CD4-positive, alpha-beta T cell treated with Interleukin-15 for 4 hours (primary cell): Measurements from ENCODE around the gene KRT23.
"Not testable (repeated sequence)": the region's sequence is repeated elsewhere in the genome, so short reads cannot be mapped to it uniquely, and the experiment has no call there.

ENCODE experiments used
- DNase-seq: peaks from one replicate; pipeline ENCODE4 v3.0.0-alpha.2; 2020; ENCODE audit warnings: low spot score

Gene KRT23

DNA sequence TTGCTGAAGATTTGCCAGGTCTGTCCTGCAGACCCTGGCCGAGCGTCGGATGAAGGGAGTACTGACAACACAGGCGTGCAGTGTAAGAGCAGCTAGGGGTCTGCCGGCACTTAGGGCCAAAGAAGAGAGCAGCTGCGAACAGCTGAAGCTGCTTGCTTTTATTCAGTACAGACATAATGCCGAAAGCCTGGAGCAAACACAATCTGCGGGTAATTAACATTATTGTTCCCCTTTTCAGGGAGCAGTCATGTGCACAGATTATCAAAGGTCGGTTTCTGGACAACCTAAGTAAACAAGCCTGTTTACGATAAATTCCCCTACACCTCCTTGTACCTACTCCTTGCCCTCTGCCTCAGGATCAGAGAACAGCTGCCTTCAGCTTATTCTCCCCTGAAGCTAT lies 12.0 kb upstream of the KRT23 start:
- no peak for DNase-seq

DNA sequence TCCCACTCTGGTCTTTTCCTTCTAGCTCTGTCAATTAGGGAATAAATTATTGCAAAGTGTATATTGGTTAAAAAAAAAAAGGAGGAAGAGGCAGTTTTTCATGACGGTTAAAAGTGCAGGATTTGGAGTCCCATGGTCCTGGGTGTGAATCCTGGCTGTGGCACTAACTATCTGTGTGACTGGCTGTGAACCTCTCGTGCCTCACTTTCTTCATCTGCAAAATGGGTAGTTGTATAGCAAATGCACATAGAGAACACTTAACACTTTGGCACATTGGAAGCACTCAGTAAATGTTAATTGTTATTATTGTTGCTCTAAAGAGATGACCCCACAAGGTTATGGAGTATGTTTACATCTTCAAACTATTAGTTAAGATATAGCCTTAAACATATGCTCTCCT lies 10.5 kb upstream of the KRT23 start:
- no peak for DNase-seq

DNA sequence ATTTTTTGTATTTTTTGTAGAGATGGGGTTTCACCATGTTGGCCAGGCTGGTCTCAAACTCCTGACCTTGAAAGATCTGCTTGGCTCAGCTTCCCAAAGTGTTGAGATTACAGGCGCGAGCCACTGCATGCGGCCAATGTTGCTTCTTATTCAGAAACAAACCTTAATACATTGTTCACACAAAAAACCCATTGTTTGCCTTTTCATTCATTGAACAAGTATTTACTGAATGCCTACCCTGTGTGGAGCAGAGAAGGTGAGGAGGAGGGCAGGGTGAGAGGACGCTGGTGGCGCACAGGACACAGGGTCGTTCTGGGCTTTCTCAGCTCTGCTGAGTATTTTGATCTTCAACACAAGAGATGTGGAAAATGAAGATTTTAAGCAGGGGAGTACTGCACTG lies 8.0 kb upstream of the KRT23 start:
- DNase-seq, result no peak

DNA sequence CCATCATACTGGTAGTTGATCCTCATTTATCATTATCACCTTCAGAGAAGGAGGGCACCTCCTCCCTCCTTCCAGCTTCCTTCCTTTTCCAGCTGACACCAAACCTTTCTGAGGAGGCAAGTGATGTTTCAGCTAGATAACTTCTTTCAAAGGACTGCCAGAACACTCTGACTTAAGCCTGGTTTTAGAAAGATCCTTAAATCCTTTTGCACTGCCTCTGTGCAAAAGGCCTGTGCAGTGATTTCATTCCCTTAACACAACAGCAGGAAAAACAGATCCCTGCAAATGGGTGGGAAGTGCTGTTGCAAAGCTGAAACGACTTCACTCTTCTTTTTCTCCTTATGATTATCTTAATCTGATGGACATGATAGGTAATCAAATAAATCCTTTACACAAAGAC lies 7.1 kb upstream of the KRT23 start:
- DNase-seq, result no peak

DNA sequence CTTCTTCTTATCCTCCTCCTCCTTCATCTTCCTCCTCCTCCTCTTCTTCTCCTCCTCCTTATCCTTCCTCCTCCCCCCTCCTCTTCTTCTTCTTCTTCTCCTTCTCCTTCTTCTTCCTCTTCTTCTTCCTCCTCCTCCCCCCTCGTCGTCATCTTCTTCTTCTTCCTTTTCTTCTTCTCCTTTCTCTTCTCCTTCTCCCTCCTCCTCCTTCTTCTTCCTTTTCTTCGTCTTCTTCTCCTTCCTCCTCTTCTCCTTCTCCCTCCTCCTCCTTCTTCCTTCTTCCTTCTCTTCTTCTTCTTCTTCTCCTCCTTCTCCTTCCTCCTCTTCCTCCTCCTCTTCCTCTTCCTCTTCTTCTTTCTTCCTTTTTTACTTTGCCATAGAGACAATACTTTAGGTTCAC lies 5.1 kb upstream of the KRT23 start:
- DNase-seq, result no peak

DNA sequence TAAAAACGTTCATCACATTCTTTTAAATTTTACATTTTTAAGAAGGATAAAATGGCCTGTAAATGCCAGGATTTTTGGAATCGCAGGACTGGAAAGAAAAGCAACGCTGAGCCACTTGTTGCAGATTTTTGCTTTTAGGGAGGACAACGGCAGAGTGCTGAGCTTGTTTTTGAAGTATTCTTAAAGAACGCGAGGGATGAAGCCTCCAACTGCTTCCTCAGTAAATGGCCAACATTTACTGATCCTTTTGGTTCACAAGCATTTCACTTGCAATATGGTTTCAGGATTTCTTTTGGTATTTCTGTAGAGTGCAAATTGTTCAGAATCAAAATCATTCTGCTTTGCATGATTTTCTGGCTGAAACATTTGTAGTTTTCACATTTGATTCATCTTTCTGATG lies 2.8 kb upstream of the KRT23 start:
- no peak for DNase-seq

DNA sequence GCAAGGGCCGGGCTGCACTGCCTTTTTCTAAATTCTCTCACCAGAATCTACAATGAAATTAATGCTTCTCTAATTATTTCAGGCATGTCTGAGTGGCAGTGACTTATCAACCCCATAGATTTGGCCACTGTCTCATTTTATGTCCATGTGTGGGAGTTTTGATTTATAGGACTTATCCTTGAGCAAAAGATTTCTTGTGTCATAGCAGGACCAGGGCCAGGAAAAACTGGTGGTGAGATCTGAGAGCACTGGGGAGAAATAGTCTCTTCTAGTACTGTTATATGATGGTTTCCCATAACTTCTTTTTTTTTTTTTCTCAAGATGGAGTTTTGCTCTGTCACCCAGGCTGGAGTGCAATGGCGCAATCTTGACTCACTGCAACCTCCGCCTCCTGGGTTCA lies 1.5 kb upstream of the KRT23 start:
- DNase-seq, result no peak

DNA sequence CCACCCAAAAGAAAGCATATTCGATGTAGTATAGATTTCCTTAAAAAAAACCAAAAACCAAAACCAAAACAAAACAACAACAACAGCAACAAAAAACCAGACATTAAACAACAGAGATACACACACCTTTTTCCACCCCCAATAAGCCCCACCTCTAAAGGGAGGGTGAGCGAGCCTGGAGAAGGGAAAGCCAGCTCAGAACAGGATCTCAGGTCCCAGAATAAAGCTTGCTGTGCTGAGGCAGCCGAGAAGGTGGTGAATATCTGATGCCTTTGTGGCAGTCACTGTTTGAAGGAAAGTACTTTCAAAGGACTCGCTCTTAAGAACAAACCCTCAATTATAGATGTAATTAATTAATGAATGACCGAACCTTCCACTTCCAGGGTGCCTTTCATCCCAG lies 470 bp downstream of the KRT23 start:
- DNase-seq, result no peak

DNA sequence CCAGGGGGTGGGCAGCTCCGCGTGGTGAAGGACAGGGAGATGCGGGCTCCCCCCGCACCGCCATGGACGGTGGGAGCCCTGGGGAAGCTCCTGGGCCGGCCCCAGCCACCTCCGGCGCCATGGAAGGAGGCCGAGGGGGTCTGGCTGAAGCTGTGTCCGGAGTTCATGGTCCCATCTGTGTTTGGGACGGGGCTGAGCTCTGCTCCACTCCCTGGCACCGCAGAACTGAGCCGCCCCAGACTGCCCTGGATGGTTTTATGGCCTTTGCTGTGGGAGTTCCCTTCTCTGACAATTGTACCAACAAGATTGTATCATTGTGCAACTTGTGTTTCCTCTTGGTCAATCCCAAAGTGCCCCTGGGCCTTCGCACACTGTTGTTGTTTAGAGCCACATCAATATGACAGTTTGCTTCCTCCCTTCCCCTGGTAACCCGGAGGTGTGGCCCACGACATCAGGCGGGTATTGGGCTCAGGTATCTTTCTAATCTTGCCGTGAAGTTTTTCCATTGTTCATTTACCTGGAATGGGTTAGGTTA lies 942 bp downstream of the KRT23 start:
- no peak for DNase-seq

DNA sequence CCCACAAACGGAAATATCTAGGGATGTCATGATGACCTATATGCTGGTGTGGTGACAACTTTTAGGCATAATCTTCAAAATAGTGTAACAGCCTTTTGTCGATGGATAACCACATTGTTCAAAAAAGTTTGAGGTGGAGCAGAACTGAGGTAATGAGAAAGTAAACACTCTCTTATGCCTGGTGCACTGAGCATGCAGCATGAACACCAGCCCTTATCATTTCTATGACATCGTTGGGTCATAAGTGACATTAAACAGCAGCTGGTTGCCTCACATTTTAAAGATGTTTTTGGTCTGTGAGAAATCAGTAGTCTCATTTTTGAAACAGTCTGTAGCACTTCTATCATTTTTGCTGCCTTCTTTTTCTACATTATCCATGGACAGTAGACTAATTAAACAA lies 1.8 kb downstream of the KRT23 start:
- DNase-seq, result no peak

DNA sequence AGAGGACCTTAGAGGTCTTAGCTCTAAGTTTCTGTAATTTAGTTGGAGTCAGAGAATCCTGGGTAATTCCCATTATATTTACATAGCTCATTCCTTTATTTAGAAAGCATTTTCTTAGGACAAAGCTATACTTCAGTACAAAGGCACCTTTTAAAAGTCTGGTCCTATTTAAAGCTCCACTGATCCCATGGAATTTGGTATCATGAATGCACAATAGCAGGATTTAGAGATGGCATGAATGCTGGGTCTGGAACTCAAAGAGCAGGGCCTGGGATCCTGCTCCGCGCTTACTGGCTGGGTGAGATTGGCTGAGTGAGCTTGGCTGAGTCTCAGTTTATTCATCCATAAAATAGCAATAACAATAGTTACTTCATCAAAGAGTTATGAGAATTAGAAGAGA lies 4.8 kb downstream of the KRT23 start:
- no peak for DNase-seq

DNA sequence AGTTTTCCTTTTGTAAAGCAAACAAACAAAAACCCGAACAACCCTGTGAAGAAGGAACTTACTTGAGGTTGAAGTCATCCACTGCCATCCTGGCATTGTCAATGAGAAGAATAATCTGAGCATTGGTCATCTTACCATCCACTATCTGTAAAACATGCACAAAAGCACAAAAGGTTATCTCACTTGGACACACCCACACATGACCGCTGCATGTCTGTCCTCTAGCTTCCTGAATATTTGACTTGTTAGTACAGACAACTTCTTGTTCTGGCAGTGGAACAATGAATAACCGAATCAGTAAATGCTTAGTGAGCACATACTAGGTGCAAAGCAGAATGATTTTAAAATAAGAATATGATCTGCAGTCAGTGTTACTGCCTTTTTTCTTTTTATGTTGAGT lies 6.1 kb downstream of the KRT23 start:
- no peak for DNase-seq

DNA sequence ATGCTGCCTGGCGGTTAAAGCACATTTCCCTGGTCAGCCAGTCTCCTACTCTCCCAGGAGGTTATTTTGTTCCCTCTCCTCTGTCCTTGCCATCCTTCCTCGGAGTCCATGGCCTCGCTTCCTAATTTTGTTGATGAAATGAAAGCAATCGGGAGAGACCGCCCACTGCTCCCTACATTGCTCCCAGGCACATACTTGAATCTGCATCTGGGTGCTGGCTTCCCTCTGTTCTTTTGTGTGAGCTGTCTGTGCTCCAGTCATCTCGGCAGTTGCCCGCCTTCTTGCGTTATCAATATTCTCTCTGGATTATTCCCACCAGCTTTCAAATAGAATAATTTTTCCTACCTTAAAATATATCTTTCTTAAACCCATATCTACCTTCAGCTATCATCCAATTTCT lies 11.1 kb downstream of the KRT23 start:
- no peak for DNase-seq

DNA sequence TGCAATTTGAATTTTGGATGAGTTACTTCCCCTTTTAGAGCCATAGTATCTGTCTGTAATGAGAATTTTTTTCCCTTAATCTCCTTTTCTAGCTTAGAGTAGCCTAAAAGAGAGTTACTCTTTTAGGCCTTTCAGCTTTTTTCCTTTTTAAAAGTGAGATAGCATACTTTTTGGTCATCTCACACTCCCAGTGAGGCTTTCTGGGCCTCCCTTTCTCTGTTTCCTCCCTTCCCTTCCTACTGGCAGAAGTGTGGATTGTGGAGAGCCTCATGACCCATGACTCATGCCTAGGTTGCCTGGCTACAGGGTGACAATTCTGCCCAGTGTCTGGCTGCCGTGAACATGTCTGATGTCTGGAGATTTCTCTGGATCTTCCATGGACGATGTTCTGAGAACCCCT lies 15.2 kb downstream of the KRT23 start:
- no peak for DNase-seq

DNA sequence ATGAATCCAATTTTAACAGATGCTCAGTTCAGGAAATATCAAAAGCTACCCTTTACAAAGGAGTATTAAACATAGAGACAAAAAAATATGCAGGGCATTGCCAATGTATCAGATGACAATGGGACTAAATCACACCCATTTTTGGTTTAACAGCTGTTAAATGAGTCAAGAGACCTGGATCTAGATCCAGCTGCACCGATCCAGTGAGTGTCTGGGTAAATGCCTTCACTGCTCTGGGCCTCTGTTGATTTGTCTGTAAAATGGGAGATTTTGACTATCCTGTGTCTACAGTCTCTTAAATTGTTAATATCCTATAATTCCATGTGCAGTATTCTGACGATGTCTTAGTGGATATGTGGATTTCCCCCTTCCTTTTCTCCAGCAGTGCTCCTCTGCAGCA lies 16.4 kb downstream of the KRT23 start:
- no peak for DNase-seq

DNA sequence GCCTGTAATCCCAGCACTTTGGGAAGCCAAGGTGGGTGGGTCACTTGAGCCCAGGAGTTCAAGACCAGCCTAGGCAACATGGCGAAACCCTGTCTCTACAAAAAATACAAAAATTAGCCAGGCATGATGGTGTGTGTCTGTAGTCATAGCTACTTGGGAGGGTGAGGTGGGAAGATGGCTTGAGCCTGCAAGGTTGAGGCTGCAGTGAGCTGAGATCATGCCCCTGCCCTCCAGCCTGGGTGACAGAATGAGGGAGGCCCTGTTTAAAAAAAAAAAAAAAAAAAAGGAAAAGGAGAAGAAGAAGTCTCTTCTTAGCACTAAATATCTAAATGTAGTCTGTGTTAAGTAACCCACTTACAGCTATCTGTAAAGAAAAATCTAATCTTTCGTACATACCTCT lies 20.3 kb downstream of the KRT23 start:
- not testable (repeated sequence) for DNase-seq

DNA sequence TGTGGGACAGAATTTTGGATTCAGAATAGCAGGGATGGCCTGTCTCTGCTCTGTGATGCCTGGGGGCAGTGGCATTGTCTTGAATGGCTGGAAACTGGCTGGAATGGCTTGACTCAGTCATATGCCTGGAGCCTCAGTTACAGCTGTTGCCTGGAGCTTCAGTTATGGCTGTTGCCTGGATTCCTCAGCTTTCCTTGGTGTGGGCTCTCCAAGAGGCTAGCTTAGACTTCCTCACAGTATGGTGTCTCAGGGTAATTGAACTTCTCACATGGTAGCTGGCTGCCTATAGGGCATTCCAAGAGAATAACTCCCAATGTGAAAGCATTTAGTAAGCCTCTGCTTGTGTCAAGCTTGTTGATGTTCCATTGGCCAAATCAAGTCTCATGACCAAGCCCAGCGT lies 21.1 kb downstream of the KRT23 start:
- no peak for DNase-seq

DNA sequence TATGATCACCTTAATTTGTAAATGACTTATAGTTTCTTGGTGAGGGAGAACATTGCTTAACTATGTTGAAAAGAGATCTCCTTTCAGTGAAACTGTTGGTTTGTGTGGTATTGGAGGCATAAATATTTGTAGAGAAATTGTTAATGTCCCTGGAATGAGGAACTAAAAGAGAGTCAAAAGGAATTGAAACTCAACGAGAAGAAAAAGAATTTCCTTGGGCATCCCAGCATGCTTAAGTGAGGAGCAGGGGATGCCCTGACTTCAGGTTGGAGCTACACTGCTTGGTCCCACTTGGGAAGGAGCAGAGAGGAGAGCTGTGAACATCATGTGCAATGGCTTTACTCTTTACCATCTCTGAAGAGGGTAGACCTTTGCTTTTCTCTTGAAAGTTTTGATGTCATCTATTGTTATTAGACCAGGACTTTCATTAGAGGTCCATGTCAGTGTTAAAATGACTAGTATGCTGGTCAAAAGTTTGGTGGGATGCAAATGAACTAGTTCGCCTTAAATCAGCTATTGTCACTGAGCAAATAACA lies 21.7 kb downstream of the KRT23 start:
- DNase-seq, result no peak

DNA sequence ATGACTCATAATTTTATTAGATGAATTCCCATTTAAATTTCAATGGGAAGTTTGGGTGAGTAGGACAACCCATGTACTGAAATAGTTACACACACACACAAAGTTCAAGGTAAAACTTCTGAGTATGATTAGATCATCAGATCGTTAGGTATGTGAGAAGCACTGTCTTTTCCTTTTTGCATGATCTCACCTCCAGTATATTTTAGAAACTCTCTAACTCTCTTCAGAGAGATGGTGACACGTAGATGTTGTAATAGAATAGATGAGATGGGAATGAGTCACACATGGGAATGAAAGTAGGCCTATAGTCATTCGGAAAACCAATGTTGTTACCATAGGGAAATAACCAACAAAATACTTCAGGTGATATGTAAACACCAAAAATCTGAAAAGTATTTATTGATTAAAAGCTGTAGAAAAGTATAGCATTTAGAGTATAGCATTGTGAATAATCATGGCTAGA lies 22.2 kb downstream of the KRT23 start:
- no peak for DNase-seq

DNA sequence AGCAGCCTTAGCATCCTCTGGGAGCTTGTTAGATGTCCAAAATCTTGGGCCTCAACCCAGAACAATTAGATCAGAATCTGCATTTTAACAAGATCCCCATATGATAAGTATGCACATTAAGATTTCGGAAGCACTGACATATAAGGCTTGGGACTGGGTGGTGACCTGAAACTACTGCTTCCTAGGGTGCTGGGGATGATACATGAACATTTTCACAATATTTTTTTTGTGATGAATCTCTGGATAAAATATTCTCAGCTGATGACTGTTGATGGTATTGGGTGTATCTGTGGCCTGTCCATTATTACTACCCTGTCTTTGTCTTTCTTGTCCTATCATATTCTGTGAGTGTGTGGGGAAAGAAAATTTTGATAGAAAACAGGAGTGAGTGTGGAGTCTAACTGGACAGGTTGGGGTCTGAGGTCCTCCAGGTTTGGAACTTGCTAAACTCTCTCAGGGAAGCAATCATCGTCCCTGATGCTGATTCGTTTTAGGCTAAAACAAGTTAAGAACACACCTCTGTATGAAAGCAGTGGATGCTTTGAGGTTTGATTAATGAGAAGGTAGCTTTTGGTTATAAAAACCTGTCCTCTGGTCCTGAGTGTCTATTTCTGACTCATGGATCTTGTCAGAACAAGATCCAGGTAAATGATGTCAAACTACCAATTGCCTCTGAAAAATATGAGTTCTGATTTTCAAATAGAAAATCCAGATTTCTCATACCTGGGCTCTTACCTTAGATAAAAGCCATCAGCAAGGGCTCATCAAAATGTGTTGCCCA lies 23.2 kb downstream of the KRT23 start:
- DNase-seq, result no peak

DNA sequence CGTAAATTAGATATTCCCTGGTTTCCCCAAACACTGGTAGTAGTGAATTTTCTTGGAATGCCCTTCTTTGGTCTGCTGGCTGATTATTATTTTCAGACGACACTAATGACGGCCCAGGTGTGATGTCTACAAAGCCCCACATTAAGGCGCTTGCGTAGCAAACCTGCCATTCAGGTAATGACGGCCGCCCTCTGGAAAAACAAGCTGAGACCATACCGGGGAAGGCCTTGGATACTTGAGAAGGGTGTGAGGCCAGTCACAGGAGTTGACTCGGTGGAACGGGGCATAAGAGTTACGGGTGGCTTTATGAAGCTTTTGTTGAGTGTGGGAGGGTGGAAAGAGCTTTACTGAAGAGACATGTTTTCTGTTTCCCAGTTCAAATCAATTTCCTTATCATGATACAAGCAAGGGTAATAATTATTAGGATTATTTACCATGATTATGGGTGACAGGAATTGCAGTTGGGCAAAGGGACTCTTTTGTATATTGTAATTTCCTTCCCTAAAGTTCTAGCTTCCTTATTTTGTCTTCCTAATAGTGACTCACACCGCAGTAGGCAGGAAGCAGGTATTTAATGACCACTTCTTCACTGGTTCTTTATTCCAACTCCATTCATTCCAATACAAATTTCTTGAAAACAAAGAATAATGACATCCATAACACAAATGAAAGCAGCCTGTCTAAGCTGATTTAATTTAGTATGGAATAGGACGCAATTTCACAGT lies 24.8 kb downstream of the KRT23 start:
- no peak for DNase-seq

DNA sequence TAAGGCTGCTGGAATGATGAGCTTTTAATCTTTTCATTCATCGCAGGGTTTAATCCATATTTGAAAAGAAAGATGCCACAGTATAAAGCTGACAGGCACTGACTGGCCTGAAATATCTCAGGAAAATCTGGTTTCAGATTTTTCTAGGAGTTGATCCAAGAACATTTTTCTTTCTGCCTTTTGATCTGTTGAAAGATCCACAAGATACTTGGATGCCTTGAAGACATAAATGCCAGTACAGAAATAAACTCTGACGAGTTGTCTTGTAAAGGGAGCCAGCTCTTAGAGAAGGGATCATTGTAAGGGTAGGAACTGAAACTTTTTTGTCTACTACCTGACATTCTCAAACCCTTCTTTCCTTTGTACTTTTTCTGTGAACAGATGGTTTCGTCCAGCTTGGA lies 27.0 kb downstream of the KRT23 start:
- DNase-seq, result no peak

DNA sequence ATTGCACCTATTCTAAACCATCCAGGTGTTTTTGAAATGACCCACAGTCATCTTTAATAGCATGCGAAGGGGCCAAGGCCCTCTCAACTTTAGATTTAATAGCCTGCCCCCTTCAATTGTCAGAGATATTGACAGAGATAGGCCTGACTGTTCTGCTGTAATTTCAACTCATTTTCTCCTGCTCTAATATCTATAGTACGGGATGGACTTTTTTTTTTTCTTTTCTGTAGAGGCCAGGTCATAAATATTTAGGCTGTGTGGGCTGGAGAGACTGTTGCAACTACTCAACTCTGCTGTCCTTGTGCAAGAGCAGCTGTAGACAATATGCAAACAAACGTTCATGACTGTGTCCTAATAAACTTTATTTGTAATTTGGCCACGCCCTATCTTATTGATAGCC lies 27.7 kb downstream of the KRT23 start:
- DNase-seq, result no peak
